ENCODE results near the gene ZNF396. TPM values are rescaled to one million over a fixed set of nuclear protein-coding genes. Genes with fewer than 3 reads are reported as not detected.
A peak's percentile ranks its signal among the peaks of the same experiment; 100 is the strongest.

The ZNF396 gene
- total RNA-seq, 4 donors from 2014 or later: 0.60 to 2.2 (median 1.1) TPM

DNA sequence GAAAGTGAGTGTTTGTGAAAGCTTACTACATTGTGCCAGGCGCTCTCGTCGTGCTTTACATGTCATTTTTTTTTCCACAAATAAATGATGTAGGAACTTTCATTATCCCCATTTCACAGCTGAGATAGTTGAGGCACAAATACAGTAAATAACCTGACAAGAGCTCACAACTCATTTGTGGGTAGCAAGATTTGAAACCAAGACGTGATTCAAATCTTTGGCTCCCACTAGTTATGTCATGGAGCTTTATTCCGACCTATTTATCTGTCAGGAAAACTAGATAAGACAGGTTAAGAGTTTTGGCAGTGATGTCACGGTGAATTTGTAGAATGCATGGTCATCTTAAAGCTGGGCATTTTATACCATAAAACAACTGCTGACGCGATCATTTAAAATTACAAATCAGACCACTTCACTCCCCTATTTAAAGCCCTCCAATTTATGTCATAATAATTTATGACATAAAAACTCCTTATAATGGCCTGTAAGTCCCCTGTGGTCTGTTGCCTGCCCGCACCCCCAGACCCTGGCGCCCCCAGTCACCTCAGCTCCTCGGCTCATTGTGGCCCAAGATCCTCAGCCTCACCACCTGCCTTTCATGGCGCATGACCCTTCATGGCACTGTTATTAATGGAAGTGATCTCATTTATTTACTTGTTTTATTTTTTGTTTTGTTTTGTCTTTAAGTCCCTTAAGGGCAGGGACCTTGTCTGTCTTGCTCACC, 32.2 kb downstream of the ZNF396 start:
- DNase-seq (ENCODE audit: low spot score) (no peak), ATAC-seq (ENCODE audit: low FRiP score) (no peak)
- TF ChIP-seq CTCF (IDR thresholded peaks at IDR 0.05): no peak

- TF ChIP-seq CTCF (IDR thresholded peaks at IDR 0.05): no peak
- ATAC-seq (ENCODE audit: low FRiP score): peak; percentile 95
- DNase-seq (ENCODE audit: low spot score): peak; percentile 93
These were observed 33.0 kb downstream of the ZNF396 start, which contains the start of gene ZNF24 for GRCh38 chr18:35343936-35344735. TSS of gene ZNF24 (minus strand) at chr18:35344420. CDS start at chr18:35340650, 3,770 bp downstream.

DNA sequence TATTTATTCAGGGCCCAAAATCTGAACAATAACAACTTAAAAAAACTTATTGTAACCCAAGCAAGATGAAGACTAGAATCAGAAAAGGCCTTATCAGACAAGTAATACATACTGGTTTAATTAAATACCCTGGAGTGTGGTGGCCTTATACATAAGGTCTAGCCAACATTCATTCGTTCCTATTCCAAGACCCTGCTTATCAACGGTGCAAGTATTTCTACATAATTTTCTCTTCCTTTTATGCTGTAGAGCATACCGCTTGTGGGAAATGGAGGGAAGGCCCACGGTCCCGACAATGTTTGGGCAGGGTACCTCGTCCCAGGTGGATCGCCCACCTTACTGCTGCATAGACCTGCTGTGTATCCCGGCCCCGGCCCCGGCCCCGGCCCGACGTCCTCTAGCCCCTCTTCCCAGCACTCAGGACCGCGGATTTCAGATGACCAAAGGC, 33.6 kb downstream of the ZNF396 start:
- no peak for ATAC-seq (ENCODE audit: low FRiP score)
- no peak for TF ChIP-seq CTCF (IDR thresholded peaks at IDR 0.05)
- DNase-seq (ENCODE audit: low spot score): no peak

DNA sequence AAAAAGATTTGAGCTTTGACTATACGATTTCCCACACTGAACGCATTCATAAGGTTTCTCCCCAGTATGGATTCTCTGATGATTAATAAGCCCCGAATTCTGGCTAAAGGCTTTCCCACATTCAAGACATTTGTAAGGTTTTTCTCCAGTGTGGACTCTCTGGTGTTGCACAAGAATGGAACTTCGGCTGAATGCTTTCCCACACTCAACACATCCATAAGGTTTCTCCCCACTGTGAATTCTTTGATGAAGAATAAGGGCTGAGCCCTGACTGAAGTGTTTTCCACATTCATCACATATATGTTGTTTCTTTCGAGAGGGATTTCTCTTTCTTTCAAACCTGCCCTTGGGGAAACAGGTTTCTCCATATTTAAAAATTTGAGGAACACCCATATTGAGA, 39.9 kb downstream of the ZNF396 start:
- ATAC-seq (ENCODE audit: low FRiP score): no peak
- TF ChIP-seq CTCF (IDR thresholded peaks at IDR 0.05): no peak
- DNase-seq (ENCODE audit: low spot score): no peak

DNA sequence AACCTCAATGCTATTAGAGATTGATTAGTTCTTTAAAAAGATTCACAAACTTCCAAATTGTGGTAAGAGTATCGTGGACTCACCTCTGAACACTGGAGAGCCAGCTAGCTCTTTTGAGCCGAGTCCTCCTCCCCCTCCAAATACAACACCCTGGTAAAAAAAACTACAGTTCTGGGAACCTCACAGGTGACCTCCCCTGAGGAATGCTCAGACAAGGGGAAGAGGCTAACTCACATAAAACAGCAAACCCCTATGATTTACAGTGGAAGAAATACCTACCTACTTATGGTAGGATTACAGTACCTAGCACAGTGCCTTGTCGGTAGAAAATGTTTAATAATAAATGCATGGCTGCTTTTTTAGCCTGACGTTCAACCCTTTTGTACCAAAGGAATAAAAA, 41.3 kb downstream of the ZNF396 start:
- DNase-seq (ENCODE audit: low spot score): no peak
- no peak for ATAC-seq (ENCODE audit: low FRiP score)

DNA sequence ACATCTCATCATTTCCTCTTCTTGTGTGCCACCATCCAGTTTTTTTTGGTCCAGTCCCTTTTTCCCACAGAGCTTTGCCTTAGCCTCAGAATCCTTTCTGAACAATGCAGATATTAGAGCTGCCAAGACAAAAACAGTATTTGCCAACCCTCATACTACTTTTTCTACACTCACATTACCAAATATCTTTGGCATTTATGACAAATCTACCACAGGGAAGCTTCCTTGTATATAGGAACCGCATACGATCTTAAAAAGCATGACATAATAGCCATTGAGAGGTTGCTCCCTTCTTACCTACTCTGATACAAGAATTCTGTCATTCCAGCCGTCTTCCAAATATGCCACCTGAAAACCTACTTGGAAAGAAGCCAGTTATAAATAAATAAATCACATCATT, 42.3 kb downstream of the ZNF396 start:
- no peak for TF ChIP-seq CTCF (IDR thresholded peaks at IDR 0.05)
- ATAC-seq (ENCODE audit: low FRiP score) (no peak), DNase-seq (ENCODE audit: low spot score) (no peak)

More for the DNA sequence above, 41.3 kb downstream of the ZNF396 start:
- no peak for TF ChIP-seq CTCF (IDR thresholded peaks at IDR 0.05)
